Keratinocyte (primary cell): ENCODE measurements around the gene EXT2.

Experiments
- CTCF ChIP-seq, 3 experiments: IDR thresholded peaks in 1 of 3; conservative IDR thresholded peaks in 1 of 3; optimal IDR thresholded peaks in 1 of 3; 2 replicates in 2 of 3; 3 replicates in 1 of 3; pipeline versions ENCODE3 to v1.5.1; 2011; ENCODE audit warnings: low read length in 3 of 3, mild to moderate bottlenecking in 3 of 3, moderate library complexity in 2 of 3, control low read depth in 1 of 3, inconsistent platforms in 1 of 3; ENCODE audit not compliant: insufficient read depth in 2 of 3; ENCODE audit errors: extremely low read depth in 1 of 3
- EZH2 ChIP-seq: IDR thresholded peaks from one replicate; pipeline ENCODE4 v1.6.1; 2012; ENCODE audit warnings: inconsistent platforms, mild to moderate bottlenecking, low read length, moderate library complexity

GRCh38 chr11:44088871-44089270, 6.6 kb upstream of the EXT2 start:
- TF ChIP-seq CTCF (optimal IDR thresholded peaks at IDR 0.05 in 1 of 3, IDR thresholded peaks at IDR 0.05 in 1 of 3, conservative IDR thresholded peaks at IDR 0.05 in 1 of 3; ENCODE audit: extremely low read depth in 1 of 3, insufficient read depth in 2 of 3, low read length in 3 of 3) (no peak), EZH2 (no peak)
